ENCODE measurements around the gene OR8J3. TPM values are rescaled to one million over a fixed set of nuclear protein-coding genes. Genes with fewer than 3 reads are reported as not detected.

The OR8J3 gene
- total RNA-seq, 1 donor from 2014 or later: not detected

GRCh38 chr11:56103210-56103737 lies 36.7 kb downstream of the OR8J3 start, which contains the start of gene OR8H2:
TSS of gene OR8H2 (plus strand) at chr11:56103687. CDS start at chr11:56105043, 1,356 bp downstream.
- DNase-seq (ENCODE audit: low spot score): no peak
- H3K9me3 Mint-ChIP-seq (ENCODE audit: unreplicated experiment): no peaks in the 10 kb centered on the region
- H3K36me3 Mint-ChIP-seq (ENCODE audit: low read depth, unreplicated experiment): no peaks in the 10 kb centered on the region
- no peaks in the 10 kb centered on the region for H3K4me1 Mint-ChIP-seq (ENCODE audit: unreplicated experiment)
- no peaks in the 10 kb centered on the region for H3K27me3 Mint-ChIP-seq (ENCODE audit: unreplicated experiment)
- H3K27ac Mint-ChIP-seq (ENCODE audit: unreplicated experiment): no peak within 1 kb of the TSS
- TF ChIP-seq CTCF (IDR thresholded peaks at IDR 0.05; ENCODE audit: unreplicated experiment): no peak
- H3K4me3 Mint-ChIP-seq (ENCODE audit: unreplicated experiment): no peak within 1 kb of the TSS

- Mint-ChIP-seq H3K27me3 (ENCODE audit: unreplicated experiment) (no peaks in the 10 kb centered on the region), H3K36me3 (ENCODE audit: low read depth, unreplicated experiment) (no peaks in the 10 kb centered on the region), H3K4me1 (ENCODE audit: unreplicated experiment) (no peaks in the 10 kb centered on the region), H3K9me3 (ENCODE audit: unreplicated experiment) (no peaks in the 10 kb centered on the region), H3K4me3 (ENCODE audit: unreplicated experiment) (no peak within 1 kb of the TSS), H3K27ac (ENCODE audit: unreplicated experiment) (no peak within 1 kb of the TSS)
- no peak for TF ChIP-seq CTCF (IDR thresholded peaks at IDR 0.05; ENCODE audit: unreplicated experiment)
- no peak for DNase-seq (ENCODE audit: low spot score)
Measured at GRCh38 chr11:56093008-56093407, 47.0 kb downstream of the OR8J3 start, which contains the start of gene OR8I2. TSS of gene OR8I2 (plus strand) at chr11:56093308. CDS start at chr11:56093308, 0 bp downstream.

- no peaks in the 10 kb centered on the region for H3K27me3 Mint-ChIP-seq (ENCODE audit: unreplicated experiment)
- TF ChIP-seq CTCF (IDR thresholded peaks at IDR 0.05; ENCODE audit: unreplicated experiment): peak; percentile 9
- H3K36me3 Mint-ChIP-seq (ENCODE audit: low read depth, unreplicated experiment): no peaks in the 10 kb centered on the region
- no peak overlapping the region for H3K27ac Mint-ChIP-seq (ENCODE audit: unreplicated experiment)
- DNase-seq (ENCODE audit: low spot score): no peak
- no peaks in the 10 kb centered on the region for H3K4me1 Mint-ChIP-seq (ENCODE audit: unreplicated experiment)
- H3K9me3 Mint-ChIP-seq (ENCODE audit: unreplicated experiment): no peaks in the 10 kb centered on the region
- no peak overlapping the region for H3K4me3 Mint-ChIP-seq (ENCODE audit: unreplicated experiment)
Measured at GRCh38 chr11:56089697-56090096, 50.3 kb downstream of the OR8J3 start.

Other genes with a start within 250 kb of the OR8J3 start
- gene OR5W2, start 225.6 kb downstream of the OR8J3 start, total RNA-seq (ENCODE audit: unreplicated experiment): not detected
- gene OR5I1, start 203.8 kb downstream of the OR8J3 start, total RNA-seq (ENCODE audit: unreplicated experiment): not detected
- not detected for gene OR10AG1, start 170.3 kb downstream of the OR8J3 start, total RNA-seq (ENCODE audit: unreplicated experiment)
- not detected for gene OR5F1, start 145.6 kb downstream of the OR8J3 start, total RNA-seq (ENCODE audit: unreplicated experiment)
- gene OR5AS1, start 112.5 kb downstream of the OR8J3 start, total RNA-seq (ENCODE audit: unreplicated experiment): not detected
- not detected for gene OR8I2, start 46.9 kb downstream of the OR8J3 start, total RNA-seq (ENCODE audit: unreplicated experiment)
- gene OR8H2, start 36.5 kb downstream of the OR8J3 start, total RNA-seq (ENCODE audit: unreplicated experiment): not detected
- not detected for gene OR8H3, start 17.8 kb downstream of the OR8J3 start, total RNA-seq (ENCODE audit: unreplicated experiment)
- not detected for gene OR8K5, start 20.1 kb upstream of the OR8J3 start, total RNA-seq (ENCODE audit: unreplicated experiment)
- not detected for gene OR5J2, start 36.4 kb upstream of the OR8J3 start, total RNA-seq (ENCODE audit: unreplicated experiment)
- gene OR5T2, start 94.1 kb upstream of the OR8J3 start, total RNA-seq (ENCODE audit: unreplicated experiment): not detected
- not detected for gene OR5T3, start 112.1 kb upstream of the OR8J3 start, total RNA-seq (ENCODE audit: unreplicated experiment)
- gene OR5T1, start 134.0 kb upstream of the OR8J3 start, total RNA-seq (ENCODE audit: unreplicated experiment): not detected
- gene OR8H1, start 152.1 kb upstream of the OR8J3 start, total RNA-seq (ENCODE audit: unreplicated experiment): not detected
- not detected for gene OR8K3, start 174.9 kb upstream of the OR8J3 start, total RNA-seq (ENCODE audit: unreplicated experiment)
- not detected for gene OR8K1, start 205.8 kb upstream of the OR8J3 start, total RNA-seq (ENCODE audit: unreplicated experiment)
- not detected for gene OR8J1, start 214.1 kb upstream of the OR8J3 start, total RNA-seq (ENCODE audit: unreplicated experiment)
- not detected for gene OR8U1, start 235.4 kb upstream of the OR8J3 start, total RNA-seq (ENCODE audit: unreplicated experiment)

All from endothelial cell (in vitro differentiated cells).